Neural cell (in vitro differentiated cells): Measurements from ENCODE around the gene C11orf24. TPM values are rescaled to one million over a fixed set of nuclear protein-coding genes. Genes with fewer than 3 reads are reported as not detected.

Experiments
- H2AFZ ChIP-seq: fragments of 200-600, 300-800 bp; sonication (generic), shearing (Covaris generic); 2 replicates; pipeline ENCODE4 v1.6.0; 2014; ENCODE audit warnings: low read depth, mild to moderate bottlenecking, antibody characterized with exemption, low read length, moderate library complexity
- H3F3A ChIP-seq: fragments of 200-600 bp; shearing (Covaris generic); 2 replicates; pipeline ENCODE4 v1.6.1; 2016; ENCODE audit warnings: mild to moderate bottlenecking, moderate library complexity, mixed read lengths, antibody characterized with exemption, low read length; ENCODE audit not compliant: insufficient read depth, poor library complexity, severe bottlenecking
- H3K27ac ChIP-seq: fragments of 200-600, 300-800 bp; sonication (generic), shearing (Covaris generic); 2 replicates; pipeline ENCODE4 v1.5.1; 2014; ENCODE audit warnings: mild to moderate bottlenecking, low read length, moderate library complexity
- H3K27me3 ChIP-seq: fragments of 300-800, 200-600 bp; sonication (generic), shearing (Covaris generic); 2 replicates; pipeline ENCODE4 v1.6.0; 2014; ENCODE audit warnings: mild to moderate bottlenecking, low read depth, low read length, moderate library complexity; ENCODE audit not compliant: insufficient read depth
- H3K36me3 ChIP-seq: fragments of 300-800, 200-600 bp; sonication (generic), shearing (Covaris generic); 2 replicates; pipeline ENCODE4 v1.5.1; 2014; ENCODE audit warnings: mild to moderate bottlenecking, antibody characterized with exemption, low read length, moderate library complexity; ENCODE audit not compliant: insufficient read depth
- H3K4me2 ChIP-seq: fragments of 300-800, 200-600 bp; sonication (generic), shearing (Covaris generic); 2 replicates; pipeline ENCODE4 v1.6.0; 2014; ENCODE audit warnings: mild to moderate bottlenecking, low read length
- H3K4me3 ChIP-seq: fragments of 300-800, 200-600 bp; sonication (generic), shearing (Covaris generic); 2 replicates; pipeline ENCODE4 v1.5.1; 2014; ENCODE audit warnings: mild to moderate bottlenecking, low read length, moderate library complexity
- H3K79me2 ChIP-seq: fragments of 200-600 bp; shearing (Covaris generic); replicated peaks from 2 replicates; pipeline ENCODE4 v1.6.0; 2014; ENCODE audit warnings: mild to moderate bottlenecking, low read length, moderate library complexity; ENCODE audit not compliant: insufficient read depth
- H3K9ac ChIP-seq: fragments of 300-800, 200-600 bp; sonication (generic), shearing (Covaris generic); 2 replicates; pipeline ENCODE4 v1.6.1; 2016; ENCODE audit warnings: mild to moderate bottlenecking, low read length, mixed read lengths
- H3K9me2 ChIP-seq: fragments of 200-600 bp; shearing (Covaris generic); 2 replicates; pipeline ENCODE4 v1.6.1; 2016; ENCODE audit warnings: mild to moderate bottlenecking, low read length, mixed read lengths; ENCODE audit not compliant: insufficient read depth
- H3K9me3 ChIP-seq: fragments of 200-600, 300-800 bp; sonication (generic), shearing (Covaris generic); 2 replicates; pipeline ENCODE4 v1.6.1; 2016; ENCODE audit warnings: mild to moderate bottlenecking, mixed run types, low read length, moderate library complexity, mixed read lengths
- H4K20me1 ChIP-seq: fragments of 200-600 bp; shearing (Covaris generic); 2 replicates; pipeline ENCODE4 v1.6.1; 2016; ENCODE audit warnings: mild to moderate bottlenecking, mixed run types; ENCODE audit not compliant: insufficient read depth
- CTCF ChIP-seq: fragments of 450-650 bp; IDR thresholded peaks from 2 replicates; pipeline ENCODE4 v1.5.1; 2014; ENCODE audit warnings: antibody characterized with exemption, mild to moderate bottlenecking, moderate library complexity; ENCODE audit not compliant: poor library complexity, severe bottlenecking
- EP300 ChIP-seq: fragments of 450-650 bp; conservative IDR thresholded peaks from 2 replicates; pipeline ENCODE4 v1.6.1; 2014; ENCODE audit warnings: antibody characterized with exemption, mild to moderate bottlenecking, moderate library complexity; ENCODE audit not compliant: poor library complexity, severe bottlenecking
- EZH2 ChIP-seq: fragments of 200-600, 300-800 bp; shearing (Covaris generic), sonication (generic); IDR thresholded peaks from 2 replicates; pipeline ENCODE4 v1.6.1; 2014; ENCODE audit warnings: antibody characterized with exemption, low read length, borderline replicate concordance, mild to moderate bottlenecking; ENCODE audit not compliant: insufficient read depth, poor library complexity, severe bottlenecking
- MXI1 ChIP-seq: fragments of 450-650 bp; conservative IDR thresholded peaks from 2 replicates; pipeline ENCODE4 v1.6.1; 2014; ENCODE audit warnings: antibody characterized with exemption, mild to moderate bottlenecking; ENCODE audit not compliant: poor library complexity, severe bottlenecking
- POLR2AphosphoS5 ChIP-seq: IDR thresholded peaks from 2 replicates; pipeline ENCODE4 v1.6.1; 2012
- RAD21 ChIP-seq: fragments of 450-650 bp; conservative IDR thresholded peaks from 2 replicates; pipeline ENCODE4 v1.6.1; 2014; ENCODE audit warnings: antibody characterized with exemption, mild to moderate bottlenecking, moderate library complexity
- REST ChIP-seq: IDR thresholded peaks from 2 replicates; pipeline ENCODE4 v1.6.1; 2012; ENCODE audit warnings: borderline replicate concordance
- SMC3 ChIP-seq: fragments of 450-650 bp; conservative IDR thresholded peaks from 2 replicates; pipeline ENCODE4 v1.6.1; 2014; ENCODE audit warnings: antibody characterized with exemption, mild to moderate bottlenecking, moderate library complexity; ENCODE audit not compliant: poor library complexity
- TAF1 ChIP-seq: IDR thresholded peaks from 2 replicates; pipeline ENCODE4 v1.6.1; 2012; ENCODE audit warnings: low read depth
- polyA plus RNA-seq: library from polyadenylated mRNA; depleted of rRNA; stranded (reverse); fragments of >200 nt; gene quantifications from 2 replicates; pipeline ENCODE4 v1.2.3, GENCODE V29; 2014

The C11orf24 gene
- polyA plus RNA-seq, 1 donor from 2014 or later, result 9.6 TPM

- no peak for TF ChIP-seq REST
- no peak for TF ChIP-seq SMC3
These were observed 21.9 kb upstream of the C11orf24 start (continued) for GRCh38 chr11:68293708-68294107.

GRCh38 chr11:68289456-68289855 lies 17.7 kb upstream of the C11orf24 start:
- Histone ChIP-seq H3K9ac (no peak overlapping the region), H2AFZ (no peak overlapping the region), H3K27me3 (no peaks in the 10 kb centered on the region)

More at GRCh38 chr11:68289456-68289855, 17.7 kb upstream of the C11orf24 start:
- Histone ChIP-seq H3K9me3 (no peaks in the 10 kb centered on the region), H4K20me1 (no peaks in the 10 kb centered on the region), H3F3A (no peaks in the 10 kb centered on the region), H3K9me2 (no peaks in the 10 kb centered on the region), H3K36me3 (no peaks in the 10 kb centered on the region), H3K4me3 (no peak overlapping the region), H3K4me2 (no peak overlapping the region), H3K79me2 (no peaks in the 10 kb centered on the region), H3K27ac (no peak overlapping the region)
- TF ChIP-seq RAD21 (no peak), CTCF (no peak), EP300 (no peak), TAF1 (no peak), MXI1 (no peak), REST (no peak), SMC3 (no peak), POLR2AphosphoS5 (no peak), EZH2 (no peak)
